KMS-11 (cell line): ENCODE measurements around the gene NOTCH2.

Experiments
- H2AFZ ChIP-seq: fragments of 200-600 bp; sonication (generic); 2 replicates; pipeline ENCODE4 v1.6.1; 2016; ENCODE audit warnings: antibody characterized with exemption, mixed run types, low read depth
- H3K27ac ChIP-seq: fragments of 200-600 bp; sonication (generic); 2 replicates; pipeline ENCODE4 v1.6.1; 2016; ENCODE audit warnings: mild to moderate bottlenecking, mixed run types
- H3K27me3 ChIP-seq: fragments of 200-600 bp; sonication (generic); 2 replicates; pipeline ENCODE4 v1.6.1; 2017; ENCODE audit warnings: mild to moderate bottlenecking, low read depth, mixed run types, moderate library complexity; ENCODE audit not compliant: insufficient read depth
- H3K36me3 ChIP-seq: fragments of 200-600 bp; sonication (generic); 2 replicates; pipeline ENCODE4 v1.6.1; 2017; ENCODE audit warnings: mild to moderate bottlenecking, mixed run types; ENCODE audit not compliant: insufficient read depth
- H3K4me1 ChIP-seq: fragments of 200-600 bp; sonication (generic); 2 replicates; pipeline ENCODE4 v1.6.1; 2016; ENCODE audit warnings: mild to moderate bottlenecking, low read depth, mixed run types; ENCODE audit not compliant: poor library complexity, severe bottlenecking
- H3K4me2 ChIP-seq: fragments of 200-600 bp; sonication (generic); 2 replicates; pipeline ENCODE4 v1.7.0; 2016; ENCODE audit warnings: mild to moderate bottlenecking, mixed run types
- H3K4me3 ChIP-seq: fragments of 200-600 bp; sonication (generic); IDR thresholded peaks from 2 replicates; pipeline ENCODE4 v1.6.1; 2017; ENCODE audit warnings: low read depth, low read length, mixed read lengths; ENCODE audit not compliant: insufficient read depth
- H3K79me2 ChIP-seq: fragments of 200-600 bp; sonication (generic); 2 replicates; pipeline ENCODE4 v1.6.1; 2016; ENCODE audit warnings: low read depth, mixed run types; ENCODE audit not compliant: insufficient read depth
- H3K9ac ChIP-seq: fragments of 200-600 bp; sonication (generic); 2 replicates; pipeline ENCODE4 v1.6.1; 2016; ENCODE audit warnings: mild to moderate bottlenecking, mixed run types
- H4K20me1 ChIP-seq: fragments of 200-600 bp; sonication (generic); 2 replicates; pipeline ENCODE4 v1.6.1; 2016; ENCODE audit warnings: mild to moderate bottlenecking, mixed run types; ENCODE audit not compliant: insufficient read depth
- TF ChIP-seq, protein P1 (sequence below): fragments of 200-600 bp; sonication (generic); conservative IDR thresholded peaks from 2 replicates; pipeline ENCODE4 v1.6.1; 2017; ENCODE audit warnings: low read depth, mild to moderate bottlenecking, antibody characterized with exemption, low read length, moderate library complexity, mixed read lengths

NOTCH2 gene

DNA sequence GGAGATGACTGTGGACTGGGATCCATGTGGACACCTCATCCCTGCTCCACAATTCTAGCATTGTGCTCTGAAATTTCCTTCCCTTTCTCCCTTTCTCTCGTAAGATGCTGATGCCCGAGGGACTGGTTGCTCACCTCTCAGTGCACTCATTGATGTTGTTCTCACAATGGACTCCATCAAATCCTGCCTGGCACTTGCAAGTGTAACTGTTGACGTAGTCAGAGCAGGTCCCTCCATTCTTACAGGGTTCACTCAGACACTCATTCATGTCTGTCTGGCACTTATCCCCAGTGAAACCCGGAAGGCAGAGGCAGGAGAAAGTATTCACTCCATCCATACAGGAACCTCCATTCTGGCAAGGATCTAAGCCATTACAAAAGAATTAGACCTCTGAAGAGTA lies 128.1 kb downstream of the NOTCH2 start:
- TF ChIP-seq, protein P1, sequence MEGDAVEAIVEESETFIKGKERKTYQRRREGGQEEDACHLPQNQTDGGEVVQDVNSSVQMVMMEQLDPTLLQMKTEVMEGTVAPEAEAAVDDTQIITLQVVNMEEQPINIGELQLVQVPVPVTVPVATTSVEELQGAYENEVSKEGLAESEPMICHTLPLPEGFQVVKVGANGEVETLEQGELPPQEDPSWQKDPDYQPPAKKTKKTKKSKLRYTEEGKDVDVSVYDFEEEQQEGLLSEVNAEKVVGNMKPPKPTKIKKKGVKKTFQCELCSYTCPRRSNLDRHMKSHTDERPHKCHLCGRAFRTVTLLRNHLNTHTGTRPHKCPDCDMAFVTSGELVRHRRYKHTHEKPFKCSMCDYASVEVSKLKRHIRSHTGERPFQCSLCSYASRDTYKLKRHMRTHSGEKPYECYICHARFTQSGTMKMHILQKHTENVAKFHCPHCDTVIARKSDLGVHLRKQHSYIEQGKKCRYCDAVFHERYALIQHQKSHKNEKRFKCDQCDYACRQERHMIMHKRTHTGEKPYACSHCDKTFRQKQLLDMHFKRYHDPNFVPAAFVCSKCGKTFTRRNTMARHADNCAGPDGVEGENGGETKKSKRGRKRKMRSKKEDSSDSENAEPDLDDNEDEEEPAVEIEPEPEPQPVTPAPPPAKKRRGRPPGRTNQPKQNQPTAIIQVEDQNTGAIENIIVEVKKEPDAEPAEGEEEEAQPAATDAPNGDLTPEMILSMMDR: no peak
- Histone ChIP-seq H3K4me3 (no peak overlapping the region), H2AFZ (no peak overlapping the region), H3K27ac (no peak overlapping the region), H3K9ac (no peak overlapping the region), H3K79me2 (no peaks in the 10 kb centered on the region), H3K4me1 (no peaks in the 10 kb centered on the region), H3K4me2 (no peak overlapping the region), H3K27me3 (no peaks in the 10 kb centered on the region), H4K20me1 (no peaks in the 10 kb centered on the region), H3K36me3 (no peaks in the 10 kb centered on the region)

DNA sequence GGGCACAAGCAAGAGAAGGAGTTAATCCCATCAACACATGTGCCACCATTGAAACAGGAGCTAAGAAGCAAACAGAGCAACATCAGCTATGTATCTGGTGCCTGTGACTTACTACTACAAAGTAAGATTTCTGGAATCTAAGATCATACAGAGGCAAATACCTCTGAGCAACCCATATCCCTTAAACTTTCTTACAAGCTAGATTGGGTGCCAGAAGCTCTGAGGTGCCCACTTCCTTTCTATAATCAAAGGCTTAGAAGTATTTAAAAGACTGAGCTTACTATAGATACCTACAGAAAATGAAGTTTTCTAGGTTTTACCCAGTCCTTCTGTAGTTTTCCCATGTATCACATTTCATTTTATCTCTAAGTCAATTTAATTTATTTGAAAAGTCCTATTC lies 128.8 kb downstream of the NOTCH2 start:
- no peaks in the 10 kb centered on the region for H3K36me3 ChIP-seq
- no peaks in the 10 kb centered on the region for H4K20me1 ChIP-seq
- TF ChIP-seq, protein P1: no peak

DNA sequence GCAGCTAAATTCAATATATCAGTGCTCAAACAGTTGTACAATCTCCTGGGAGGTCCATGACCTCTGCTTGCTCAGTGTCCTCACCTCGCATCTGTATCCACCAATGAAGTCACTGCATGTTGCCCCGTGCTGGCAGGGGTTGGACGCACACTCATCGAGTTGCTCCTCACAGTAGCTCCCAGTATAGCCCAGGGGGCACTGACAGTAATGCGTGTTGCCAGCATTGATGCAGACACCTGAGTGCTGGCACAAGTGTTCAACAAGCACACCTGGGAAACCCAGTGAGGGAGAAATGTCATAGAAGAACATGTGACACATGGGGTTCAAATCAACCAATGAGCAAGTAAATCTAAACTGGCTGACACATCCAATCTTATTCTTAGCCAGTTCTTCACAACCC lies 132.3 kb downstream of the NOTCH2 start:
- H3K27me3 ChIP-seq: no peaks in the 10 kb centered on the region
- H3K36me3 ChIP-seq: no peaks in the 10 kb centered on the region
- no peak overlapping the region for H3K27ac ChIP-seq
- no peak overlapping the region for H3K9ac ChIP-seq
- TF ChIP-seq, protein P1: no peak
- no peak overlapping the region for H2AFZ ChIP-seq
- H3K4me1 ChIP-seq: no peaks in the 10 kb centered on the region
- no peaks in the 10 kb centered on the region for H3K79me2 ChIP-seq
- H3K4me2 ChIP-seq: no peak overlapping the region
- H4K20me1 ChIP-seq: no peaks in the 10 kb centered on the region
- H3K4me3 ChIP-seq: no peak overlapping the region

More for the DNA sequence above, 128.8 kb downstream of the NOTCH2 start:
- H3K4me3 ChIP-seq: no peak overlapping the region
- no peaks in the 10 kb centered on the region for H3K79me2 ChIP-seq
- no peaks in the 10 kb centered on the region for H3K27me3 ChIP-seq
- no peak overlapping the region for H3K4me2 ChIP-seq
- no peak overlapping the region for H3K27ac ChIP-seq
- no peaks in the 10 kb centered on the region for H3K4me1 ChIP-seq
- H3K9ac ChIP-seq: no peak overlapping the region
- no peak overlapping the region for H2AFZ ChIP-seq

DNA sequence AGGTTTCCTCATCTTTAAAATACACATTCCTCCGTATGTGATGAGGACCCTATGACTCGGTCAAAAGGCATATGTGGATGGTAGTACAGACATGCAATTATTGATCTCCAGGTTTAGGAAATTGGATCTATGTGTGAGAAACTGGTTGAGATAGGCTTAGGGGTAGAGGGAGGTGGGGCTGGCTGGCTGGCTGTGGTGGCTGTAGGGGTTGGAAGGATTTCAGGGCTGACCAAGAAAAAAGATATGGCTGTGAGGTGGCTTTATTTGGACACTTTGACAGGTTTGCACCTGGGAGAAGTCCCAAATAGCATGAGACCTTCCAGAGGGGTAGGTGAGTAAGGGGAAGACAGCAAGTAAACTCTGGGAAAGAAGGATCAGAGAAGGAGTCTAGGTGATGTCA lies 133.5 kb downstream of the NOTCH2 start:
- Histone ChIP-seq H3K79me2 (no peaks in the 10 kb centered on the region), H3K27me3 (no peaks in the 10 kb centered on the region), H3K4me1 (no peaks in the 10 kb centered on the region), H3K9ac (no peak overlapping the region), H3K27ac (no peak overlapping the region), H3K4me2 (no peak overlapping the region), H2AFZ (no peak overlapping the region), H3K36me3 (no peaks in the 10 kb centered on the region), H4K20me1 (no peaks in the 10 kb centered on the region), H3K4me3 (no peak overlapping the region)
- TF ChIP-seq, protein P1: no peak

DNA sequence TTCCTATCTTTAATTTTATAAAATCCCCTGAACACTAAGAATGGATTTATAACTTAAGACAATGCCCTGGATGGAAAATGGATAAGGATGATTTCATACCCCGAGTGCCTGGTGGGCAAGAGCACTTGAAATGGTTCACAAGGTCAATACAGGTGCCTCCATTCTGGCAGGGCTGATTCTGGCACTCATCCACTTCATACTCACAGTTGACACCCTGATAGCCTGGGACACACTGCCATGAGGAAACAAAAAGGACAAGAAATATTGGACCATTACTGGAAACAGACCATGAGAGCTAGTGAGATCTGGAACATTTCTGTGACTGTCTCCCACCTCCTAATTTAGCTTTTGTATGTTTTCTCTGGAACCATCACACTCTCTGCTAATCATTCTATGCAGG lies 134.1 kb downstream of the NOTCH2 start:
- Histone ChIP-seq H3K36me3 (no peaks in the 10 kb centered on the region), H3K4me3 (no peak overlapping the region), H3K9ac (no peak overlapping the region), H3K27me3 (no peaks in the 10 kb centered on the region), H3K79me2 (no peaks in the 10 kb centered on the region), H4K20me1 (no peaks in the 10 kb centered on the region), H2AFZ (no peak overlapping the region), H3K4me1 (no peaks in the 10 kb centered on the region), H3K4me2 (no peak overlapping the region), H3K27ac (no peak overlapping the region)
- TF ChIP-seq, protein P1: no peak
